HepG2 (cell line): ENCODE data around the gene NOXO1. TPM values are rescaled to one million over a fixed set of nuclear protein-coding genes. Genes with fewer than 3 reads are reported as not detected.

Experiments used
- ERF ChIP-seq: IDR thresholded peaks from 2 replicates; pipeline ENCODE4 v1.6.1; 2018; ENCODE audit warnings: missing biosample characterization, missing genetic modification reagents
- FOXO1 ChIP-seq: sonication (generic); formaldehyde crosslinking; IDR thresholded peaks from 2 replicates; pipeline ENCODE4 v1.4.0; 2020; ENCODE audit warnings: missing genetic modification reagents
- GPN1 ChIP-seq: sonication (generic); formaldehyde crosslinking; IDR thresholded peaks from 2 replicates; pipeline ENCODE4 v1.5.1; 2020; ENCODE audit warnings: missing genetic modification reagents, borderline replicate concordance
- KAT8 ChIP-seq: IDR thresholded peaks from 2 replicates; pipeline ENCODE4 v1.6.1; 2016; ENCODE audit warnings: missing genetic modification reagents, missing compliant biosample characterization
- KDM3A ChIP-seq: IDR thresholded peaks from 2 replicates; pipeline ENCODE4 v1.6.1; 2018; ENCODE audit warnings: low read depth, missing compliant biosample characterization
- MXD4 ChIP-seq: IDR thresholded peaks from 2 replicates; pipeline ENCODE4 v1.6.1; 2016; ENCODE audit warnings: mild to moderate bottlenecking, missing biosample characterization, missing genetic modification reagents
- TOPORS ChIP-seq: sonication (generic); formaldehyde crosslinking; IDR thresholded peaks from 2 replicates; pipeline ENCODE4 v1.8.0; 2023; ENCODE audit warnings: mild to moderate bottlenecking, missing genetic modification reagents
- ZNF232 ChIP-seq: sonication (generic); formaldehyde crosslinking; IDR thresholded peaks from 2 replicates; pipeline ENCODE4 v1.4.0; 2020; ENCODE audit warnings: missing genetic modification reagents, borderline replicate concordance
- ZNF354B ChIP-seq: sonication (generic); formaldehyde crosslinking; IDR thresholded peaks from 2 replicates; pipeline ENCODE4 v1.8.0; 2022; ENCODE audit warnings: mild to moderate bottlenecking, missing genetic modification reagents
- ZNF367 ChIP-seq: sonication (generic); formaldehyde crosslinking; IDR thresholded peaks from 2 replicates; pipeline ENCODE4 v1.4.0; 2020; ENCODE audit warnings: missing genetic modification reagents, borderline replicate concordance
- polyA plus RNA-seq, 8 experiments: library from polyadenylated mRNA; depleted of rRNA in 3 of 8; stranded (reverse) in 7 of 8; unstranded in 1 of 8; fragments of >200 nt; fragmentation: Illumina TruSeq in 4 of 8; extraction: Trizol in 4 of 8; gene quantifications; 2 replicates each; pipeline versions ENCODE4 v1.2.1 to v1.2.3, GENCODE V29; 2011 to 2016; ENCODE audit warnings: low read depth in 4 of 8, missing spikeins in 1 of 8, mixed read lengths in 1 of 8; ENCODE audit not compliant: insufficient read depth in 1 of 8
- total RNA-seq, 5 experiments: library from RNA; depleted of rRNA; stranded (reverse); fragments of >200 nt; fragmentation: Illumina TruSeq; extraction: Trizol; gene quantifications; 2 replicates each; pipeline ENCODE4 v1.2.3, GENCODE V29; 2016; ENCODE audit warnings: low read depth in 1 of 5
- TF ChIP-seq, protein P1 (sequence below): sonication (generic); formaldehyde crosslinking; IDR thresholded peaks from 2 replicates; pipeline ENCODE4 v1.8.1; 2023; ENCODE audit warnings: mild to moderate bottlenecking, missing genetic modification reagents
- TF ChIP-seq, protein P2 (sequence below): sonication (generic); formaldehyde crosslinking; IDR thresholded peaks from 2 replicates; pipeline ENCODE4 v1.4.0; 2020; ENCODE audit warnings: missing genetic modification reagents, low read depth, mild to moderate bottlenecking, borderline replicate concordance
- TF ChIP-seq, protein P3 (sequence below): IDR thresholded peaks from 2 replicates; pipeline ENCODE4 v1.6.1; 2016; ENCODE audit warnings: low read depth, borderline replicate concordance
- TF ChIP-seq, protein P4 (sequence below): sonication (generic); formaldehyde crosslinking; IDR thresholded peaks from 2 replicates; pipeline ENCODE4 v1.5.1; 2020; ENCODE audit warnings: missing genetic modification reagents, mild to moderate bottlenecking, borderline replicate concordance
- TF ChIP-seq, protein P5 (sequence below): IDR thresholded peaks from 2 replicates; pipeline ENCODE4 v1.6.1; 2012; ENCODE audit warnings: low read length, improper control_type of control experiment
- TF ChIP-seq, protein P6 (sequence below): sonication (generic); formaldehyde crosslinking; IDR thresholded peaks from 2 replicates; pipeline ENCODE4 v1.8.0; 2022; ENCODE audit warnings: missing genetic modification reagents, mild to moderate bottlenecking, inconsistent platforms, borderline replicate concordance

The NOXO1 gene
- total and polyA plus RNA-seq, 2 of the 13 experiments (the other 11 are each of a cell fraction or from before 2014, with no cell fraction given) = 0.69 to 1.4 TPM

DNA sequence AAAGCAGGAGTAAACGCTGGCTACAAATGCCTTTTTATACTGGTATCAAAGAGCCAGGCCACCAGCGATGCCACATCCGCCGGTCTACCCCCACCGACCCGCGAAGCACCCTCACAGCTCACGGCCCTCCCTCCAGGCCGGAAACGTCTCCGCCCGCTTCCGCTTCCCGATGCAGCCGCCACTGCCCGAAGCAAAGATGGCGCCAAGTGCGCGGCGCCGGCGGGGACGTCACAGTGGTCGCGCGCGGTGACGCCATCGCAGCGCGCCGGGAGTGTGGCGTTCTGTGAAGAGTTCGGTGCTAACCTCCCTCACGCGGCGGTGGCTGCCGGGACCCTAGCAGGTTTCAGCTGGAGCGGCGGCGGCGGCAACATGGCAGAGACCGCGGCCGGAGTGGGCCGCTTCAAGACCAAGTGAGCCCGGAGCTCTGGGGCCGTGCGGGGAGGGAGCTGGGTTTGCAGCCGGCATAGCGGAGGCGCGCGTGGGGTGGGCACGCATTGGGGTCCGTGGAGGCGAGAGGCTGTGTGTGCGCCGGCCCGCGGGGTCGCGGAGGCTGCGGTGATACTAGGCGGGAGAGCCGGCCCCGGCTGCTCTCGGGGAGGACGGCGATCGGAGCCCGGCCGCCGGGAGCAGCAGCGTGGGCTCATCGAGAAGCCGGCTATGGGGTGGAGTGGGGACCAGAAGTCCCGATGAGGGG is 9.3 kb downstream of the NOXO1 start, which contains the start of gene TBL3 (continued):
- TF ChIP-seq, protein P1, sequence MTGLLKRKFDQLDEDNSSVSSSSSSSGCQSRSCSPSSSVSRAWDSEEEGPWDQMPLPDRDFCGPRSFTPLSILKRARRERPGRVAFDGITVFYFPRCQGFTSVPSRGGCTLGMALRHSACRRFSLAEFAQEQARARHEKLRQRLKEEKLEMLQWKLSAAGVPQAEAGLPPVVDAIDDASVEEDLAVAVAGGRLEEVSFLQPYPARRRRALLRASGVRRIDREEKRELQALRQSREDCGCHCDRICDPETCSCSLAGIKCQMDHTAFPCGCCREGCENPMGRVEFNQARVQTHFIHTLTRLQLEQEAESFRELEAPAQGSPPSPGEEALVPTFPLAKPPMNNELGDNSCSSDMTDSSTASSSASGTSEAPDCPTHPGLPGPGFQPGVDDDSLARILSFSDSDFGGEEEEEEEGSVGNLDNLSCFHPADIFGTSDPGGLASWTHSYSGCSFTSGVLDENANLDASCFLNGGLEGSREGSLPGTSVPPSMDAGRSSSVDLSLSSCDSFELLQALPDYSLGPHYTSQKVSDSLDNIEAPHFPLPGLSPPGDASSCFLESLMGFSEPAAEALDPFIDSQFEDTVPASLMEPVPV (CRISPR knock-in tag) = no peak; the same call in 1 of the 2 replicates
- peak; percentile 92 for TF ChIP-seq MXD4
- peak; percentile 100 for TF ChIP-seq KAT8 (CRISPR knock-in tag)
- TF ChIP-seq ZNF354B (CRISPR knock-in tag) = no peak
- TF ChIP-seq ZNF367 (CRISPR knock-in tag) = no peak
- 0 out of 2 replicates have a peak, but pooled peaks have one; percentile 52 for TF ChIP-seq ZNF232 (CRISPR knock-in tag)
- peak; percentile 18; the same call in 1 of the 2 replicates for TF ChIP-seq GPN1 (CRISPR knock-in tag)
- TF ChIP-seq, protein P2, sequence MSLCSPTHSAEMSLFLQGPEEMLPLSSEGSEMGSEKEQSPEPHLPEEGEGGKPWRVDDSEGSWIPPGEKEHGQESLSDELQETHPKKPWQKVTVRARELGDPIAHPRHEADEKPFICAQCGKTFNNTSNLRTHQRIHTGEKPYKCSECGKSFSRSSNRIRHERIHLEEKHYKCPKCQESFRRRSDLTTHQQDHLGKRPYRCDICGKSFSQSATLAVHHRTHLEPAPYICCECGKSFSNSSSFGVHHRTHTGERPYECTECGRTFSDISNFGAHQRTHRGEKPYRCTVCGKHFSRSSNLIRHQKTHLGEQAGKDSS (CRISPR knock-in tag) = peak; percentile 92
- TF ChIP-seq FOXO1 = peak; percentile 77
- TF ChIP-seq, protein P3, sequence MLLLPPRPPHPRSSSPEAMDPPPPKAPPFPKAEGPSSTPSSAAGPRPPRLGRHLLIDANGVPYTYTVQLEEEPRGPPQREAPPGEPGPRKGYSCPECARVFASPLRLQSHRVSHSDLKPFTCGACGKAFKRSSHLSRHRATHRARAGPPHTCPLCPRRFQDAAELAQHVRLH (CRISPR knock-in tag) = peak; percentile 74; the same call in 1 of the 2 replicates
- peak; percentile 28; the same call in 1 of the 2 replicates for TF ChIP-seq KDM3A
- TF ChIP-seq, protein P4, sequence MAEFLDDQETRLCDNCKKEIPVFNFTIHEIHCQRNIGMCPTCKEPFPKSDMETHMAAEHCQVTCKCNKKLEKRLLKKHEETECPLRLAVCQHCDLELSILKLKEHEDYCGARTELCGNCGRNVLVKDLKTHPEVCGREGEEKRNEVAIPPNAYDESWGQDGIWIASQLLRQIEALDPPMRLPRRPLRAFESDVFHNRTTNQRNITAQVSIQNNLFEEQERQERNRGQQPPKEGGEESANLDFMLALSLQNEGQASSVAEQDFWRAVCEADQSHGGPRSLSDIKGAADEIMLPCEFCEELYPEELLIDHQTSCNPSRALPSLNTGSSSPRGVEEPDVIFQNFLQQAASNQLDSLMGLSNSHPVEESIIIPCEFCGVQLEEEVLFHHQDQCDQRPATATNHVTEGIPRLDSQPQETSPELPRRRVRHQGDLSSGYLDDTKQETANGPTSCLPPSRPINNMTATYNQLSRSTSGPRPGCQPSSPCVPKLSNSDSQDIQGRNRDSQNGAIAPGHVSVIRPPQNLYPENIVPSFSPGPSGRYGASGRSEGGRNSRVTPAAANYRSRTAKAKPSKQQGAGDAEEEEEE (CRISPR knock-in tag) = peak; percentile 73; the same call in 1 of the 2 replicates
- TF ChIP-seq ERF (CRISPR knock-in tag) = peak; percentile 97
- TF ChIP-seq, protein P5, sequence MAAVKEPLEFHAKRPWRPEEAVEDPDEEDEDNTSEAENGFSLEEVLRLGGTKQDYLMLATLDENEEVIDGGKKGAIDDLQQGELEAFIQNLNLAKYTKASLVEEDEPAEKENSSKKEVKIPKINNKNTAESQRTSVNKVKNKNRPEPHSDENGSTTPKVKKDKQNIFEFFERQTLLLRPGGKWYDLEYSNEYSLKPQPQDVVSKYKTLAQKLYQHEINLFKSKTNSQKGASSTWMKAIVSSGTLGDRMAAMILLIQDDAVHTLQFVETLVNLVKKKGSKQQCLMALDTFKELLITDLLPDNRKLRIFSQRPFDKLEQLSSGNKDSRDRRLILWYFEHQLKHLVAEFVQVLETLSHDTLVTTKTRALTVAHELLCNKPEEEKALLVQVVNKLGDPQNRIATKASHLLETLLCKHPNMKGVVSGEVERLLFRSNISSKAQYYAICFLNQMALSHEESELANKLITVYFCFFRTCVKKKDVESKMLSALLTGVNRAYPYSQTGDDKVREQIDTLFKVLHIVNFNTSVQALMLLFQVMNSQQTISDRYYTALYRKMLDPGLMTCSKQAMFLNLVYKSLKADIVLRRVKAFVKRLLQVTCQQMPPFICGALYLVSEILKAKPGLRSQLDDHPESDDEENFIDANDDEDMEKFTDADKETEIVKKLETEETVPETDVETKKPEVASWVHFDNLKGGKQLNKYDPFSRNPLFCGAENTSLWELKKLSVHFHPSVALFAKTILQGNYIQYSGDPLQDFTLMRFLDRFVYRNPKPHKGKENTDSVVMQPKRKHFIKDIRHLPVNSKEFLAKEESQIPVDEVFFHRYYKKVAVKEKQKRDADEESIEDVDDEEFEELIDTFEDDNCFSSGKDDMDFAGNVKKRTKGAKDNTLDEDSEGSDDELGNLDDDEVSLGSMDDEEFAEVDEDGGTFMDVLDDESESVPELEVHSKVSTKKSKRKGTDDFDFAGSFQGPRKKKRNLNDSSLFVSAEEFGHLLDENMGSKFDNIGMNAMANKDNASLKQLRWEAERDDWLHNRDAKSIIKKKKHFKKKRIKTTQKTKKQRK = no peak
- peak; percentile 69; the same call in 1 of the 2 replicates for TF ChIP-seq TOPORS (CRISPR knock-in tag)
- TF ChIP-seq, protein P6, sequence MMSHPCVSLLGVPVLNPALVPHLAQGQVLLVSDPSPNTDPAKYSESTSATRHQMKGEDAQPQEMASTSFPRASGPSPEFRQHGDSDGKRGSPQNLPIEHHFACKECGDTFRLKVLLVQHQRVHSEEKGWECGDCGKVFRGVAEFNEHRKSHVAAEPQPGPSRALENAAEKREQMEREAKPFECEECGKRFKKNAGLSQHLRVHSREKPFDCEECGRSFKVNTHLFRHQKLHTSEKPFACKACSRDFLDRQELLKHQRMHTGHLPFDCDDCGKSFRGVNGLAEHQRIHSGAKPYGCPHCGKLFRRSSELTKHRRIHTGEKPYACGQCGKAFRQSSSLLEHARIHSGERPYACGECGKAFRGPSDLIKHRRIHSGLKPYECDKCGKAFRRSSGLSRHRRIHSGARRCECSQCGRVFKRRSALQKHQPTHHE (CRISPR knock-in tag) = no peak; the same call in 1 of the 2 replicates
